Suppressor macrophage (primary cell): Measurements from ENCODE around the gene SNRPA.

Experiments used
- DNase-seq, 4 experiments: peaks; one replicate each; pipeline ENCODE4 v3.0.0-alpha.2; 2020 to 2022
- total RNA-seq, 17 experiments: gene quantifications; one replicate each; lab custom pipeline; 2026; ENCODE audit warnings: mixed read lengths in 6 of 17, inconsistent platforms in 3 of 17; lab: John Stamatoyannopoulos, UW

SNRPA gene
- 20.6 to 56.3 (median 33.5) reads per million in 17 experiments for total RNA-seq

GRCh38 chr19:40750874-40751537 lies at the start of gene SNRPA:
SNRPA (plus strand) TSS chr19:40751203; CDS start chr19:40751409, 206 bp downstream.
- peak; percentile 98 to 99 (median 99) for DNase-seq

DNA sequence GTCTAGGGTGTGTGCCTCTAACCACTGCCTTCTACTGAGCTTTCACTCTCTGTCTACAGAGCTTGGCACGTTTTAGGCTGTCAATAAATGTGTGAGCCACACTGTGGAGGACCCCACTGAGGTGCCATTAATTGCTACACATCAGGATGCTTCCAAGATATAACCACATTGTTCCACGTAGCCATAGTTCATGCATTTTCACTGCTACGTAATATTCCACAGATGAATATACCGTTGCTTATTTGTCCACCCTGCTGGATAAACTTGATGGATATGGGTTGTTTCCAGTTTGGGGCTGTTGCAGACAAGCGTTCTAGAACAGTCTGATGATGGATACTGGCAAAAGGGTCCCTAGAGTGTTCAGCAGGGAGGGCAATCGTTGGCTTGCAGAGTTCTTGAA lies 49.2 kb upstream of the SNRPA start:
- DNase-seq = no peak

DNA sequence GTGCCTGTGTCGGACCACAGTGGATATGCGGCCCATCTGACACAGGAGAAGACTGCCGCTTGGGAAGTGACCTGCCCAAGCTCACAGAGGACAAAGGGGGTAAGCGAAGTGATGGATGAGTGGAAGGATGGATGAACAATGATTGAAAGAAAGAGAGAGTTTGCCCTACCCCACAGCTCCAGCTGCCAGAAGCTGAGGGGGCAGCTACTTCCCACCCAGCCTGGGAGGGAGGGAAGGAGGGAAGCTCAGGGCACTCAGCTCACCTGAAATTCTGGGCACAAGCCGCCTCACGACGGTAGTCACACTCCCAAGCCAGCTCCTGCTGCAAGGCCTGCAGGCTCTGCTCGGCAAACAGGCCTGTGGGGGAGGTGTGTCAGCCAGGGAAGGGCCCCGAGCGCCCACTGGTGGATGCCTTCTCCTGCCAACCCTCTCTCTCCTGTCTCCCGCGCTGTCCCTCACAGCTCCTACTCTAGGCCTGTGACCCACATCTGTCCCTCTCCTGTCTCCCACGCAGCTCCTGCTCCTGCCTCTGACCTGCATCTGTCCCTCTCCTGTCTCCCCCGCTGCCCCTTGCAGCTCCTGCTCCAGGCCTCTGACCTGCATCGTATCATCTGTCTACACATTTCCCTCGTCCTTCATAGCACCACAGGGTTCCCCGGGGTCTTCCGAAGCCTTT lies 48.5 kb upstream of the SNRPA start:
- DNase-seq = peak in 1 of 4 experiments; percentile 25

DNA sequence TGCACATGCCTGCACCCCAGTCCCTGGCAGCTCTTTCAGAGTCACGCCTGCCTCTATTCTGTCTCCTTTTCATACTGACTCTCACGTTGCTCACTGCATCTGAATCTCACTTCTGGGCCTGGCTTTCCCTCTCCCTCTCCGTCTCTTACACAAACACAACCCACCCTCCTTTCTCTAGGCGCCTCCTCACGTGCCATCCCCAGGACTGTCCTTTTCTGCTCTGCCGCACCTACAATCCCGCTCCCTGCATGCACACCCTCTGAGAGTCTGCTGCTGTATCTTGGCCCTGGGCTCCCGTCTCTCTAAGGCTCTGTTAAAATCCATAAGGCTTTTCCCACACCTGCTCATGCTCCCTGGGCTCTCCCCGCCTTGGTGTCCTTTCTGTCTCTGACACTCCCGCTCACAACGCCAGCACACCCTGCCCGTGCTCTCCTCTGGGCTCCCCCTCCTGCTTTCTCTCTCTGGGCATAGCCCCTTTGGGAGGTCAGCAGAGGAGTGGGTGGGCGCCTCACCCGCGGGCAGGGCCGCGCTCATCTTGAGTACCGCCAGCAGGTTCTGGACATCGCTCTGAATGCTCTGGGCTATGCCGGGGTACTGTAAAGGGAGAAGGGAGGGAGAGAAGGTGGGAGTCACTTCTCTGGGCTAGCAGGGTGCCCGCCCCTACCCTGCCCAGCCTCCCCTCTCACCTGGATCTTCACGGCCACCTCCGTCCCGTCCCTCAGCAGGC lies 47.8 kb upstream of the SNRPA start:
- DNase-seq = no peak

DNA sequence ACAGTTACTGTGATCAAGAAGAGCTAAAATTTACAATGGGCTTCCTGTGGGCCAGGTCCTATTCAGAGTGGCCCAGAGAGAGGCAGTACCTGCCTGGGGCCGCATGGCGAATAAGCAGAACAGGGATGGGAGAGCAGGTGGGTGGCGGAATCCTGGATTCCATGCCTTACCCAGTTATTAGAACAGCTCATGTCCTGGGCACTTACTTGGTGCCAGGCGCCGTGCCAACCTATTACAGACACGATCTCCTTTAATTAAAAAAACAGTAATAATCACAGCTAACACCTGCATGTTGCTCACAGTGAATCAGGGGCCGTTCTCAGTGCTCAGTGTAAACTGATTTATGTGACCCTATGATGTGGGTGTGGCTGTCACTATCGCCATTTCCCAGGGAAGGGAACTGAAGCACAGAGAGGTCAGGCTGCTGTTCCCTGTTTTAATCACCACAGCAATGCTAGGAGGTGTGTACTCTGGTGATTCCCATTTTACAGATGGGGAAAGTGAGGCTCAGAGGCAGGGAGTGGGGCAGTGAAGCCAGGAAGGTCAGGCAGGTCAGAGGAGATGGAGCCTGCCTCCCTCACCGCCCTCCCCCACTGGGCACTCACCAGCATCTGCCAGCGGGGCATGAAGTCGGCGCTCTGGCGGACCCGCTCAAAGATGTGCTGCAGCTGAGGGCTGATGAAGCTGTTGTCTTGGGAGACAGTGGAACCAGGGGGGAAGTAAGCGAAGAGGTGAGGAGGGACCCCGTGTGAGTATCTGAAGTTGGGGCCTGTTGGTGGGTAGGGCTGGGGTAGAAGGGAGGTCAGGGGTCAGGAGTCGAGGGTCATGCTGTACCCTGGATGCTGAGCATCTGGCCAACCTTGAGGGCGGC lies 46.3 kb upstream of the SNRPA start:
- no peak for DNase-seq

- DNase-seq = no peak
These were observed 45.7 kb upstream of the SNRPA start for GRCh38 chr19:40705362-40705651.

DNA sequence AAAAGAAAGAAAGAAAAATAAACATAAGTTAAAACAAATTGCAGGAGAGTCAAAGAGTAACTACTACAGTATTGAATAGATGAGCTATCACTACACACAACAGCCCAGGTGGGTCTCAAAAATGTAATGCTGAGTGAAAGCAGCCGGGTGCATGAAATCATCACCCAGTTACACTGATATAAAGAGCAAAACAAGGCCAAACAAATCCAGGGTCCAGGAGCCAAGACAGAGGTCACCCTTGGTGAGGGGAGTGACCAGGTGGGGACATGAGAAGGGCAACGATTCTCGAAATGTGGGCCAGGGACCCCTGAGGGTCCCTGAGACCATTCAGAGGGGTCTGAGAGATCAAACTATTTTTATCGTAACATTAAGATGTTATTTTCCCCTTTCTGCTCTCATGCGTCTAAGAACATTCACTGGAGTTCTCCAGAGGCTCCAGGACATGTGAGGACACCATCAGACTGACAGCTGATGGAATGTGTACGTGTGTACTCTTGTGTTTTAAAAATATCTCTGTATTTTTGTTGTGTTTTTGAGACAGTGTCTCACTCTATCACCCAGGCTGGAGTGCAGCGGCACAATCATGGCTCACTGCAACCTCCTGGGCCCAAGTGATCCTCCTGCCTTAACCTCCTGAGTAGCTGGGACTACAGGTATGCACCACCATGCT lies 44.9 kb upstream of the SNRPA start:
- no peak for DNase-seq

GRCh38 chr19:40707615-40708014 lies 43.4 kb upstream of the SNRPA start:
- no peak for DNase-seq

GRCh38 chr19:40709817-40710216 lies 41.2 kb upstream of the SNRPA start:
- no peak for DNase-seq

- DNase-seq = no peak
These were observed 37.1 kb upstream of the SNRPA start for GRCh38 chr19:40713939-40714338.

DNA sequence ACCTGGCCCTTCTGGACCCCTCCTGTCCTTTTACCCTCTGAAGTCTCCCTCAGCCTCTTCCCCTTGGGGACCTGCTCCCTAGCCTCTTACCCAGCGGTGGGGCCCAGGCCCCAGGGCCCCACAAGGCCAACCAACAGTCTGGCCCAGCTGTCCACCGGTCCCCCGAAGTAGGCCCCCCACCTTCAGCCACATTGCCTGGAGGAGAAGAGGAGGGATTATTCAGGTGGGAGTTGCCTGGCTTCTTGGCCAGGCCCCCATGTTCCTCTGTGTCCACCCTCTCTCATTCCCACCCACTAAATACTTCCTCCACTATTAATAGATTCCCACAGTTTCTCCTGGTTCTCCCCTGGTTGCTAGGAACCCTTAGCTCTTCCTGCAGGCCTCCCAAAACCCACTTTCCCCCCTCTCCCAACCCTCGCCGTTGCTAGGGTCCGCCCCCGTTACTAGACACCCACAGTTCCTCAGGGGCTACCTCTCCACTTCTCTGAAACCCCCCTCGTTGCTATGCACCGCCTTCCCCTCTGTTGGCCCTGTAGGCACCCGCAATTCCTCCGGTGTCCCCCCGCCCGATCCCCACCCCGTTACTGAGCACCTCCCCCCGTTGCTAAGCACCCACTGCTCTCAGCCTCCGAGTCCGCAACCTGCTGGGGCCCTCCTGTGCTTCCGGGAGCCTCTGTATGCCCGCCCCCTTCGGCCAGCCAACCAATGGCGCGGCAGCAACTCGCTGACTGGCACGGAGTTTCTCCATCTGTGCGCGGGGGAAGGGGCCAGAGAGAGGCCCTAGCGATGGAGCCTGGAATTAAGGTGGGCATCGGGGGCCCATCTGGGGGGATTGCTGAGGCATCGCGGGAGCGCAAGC lies 36.3 kb upstream of the SNRPA start:
- DNase-seq = peak; percentile 89 to 94 (median 92)

DNA sequence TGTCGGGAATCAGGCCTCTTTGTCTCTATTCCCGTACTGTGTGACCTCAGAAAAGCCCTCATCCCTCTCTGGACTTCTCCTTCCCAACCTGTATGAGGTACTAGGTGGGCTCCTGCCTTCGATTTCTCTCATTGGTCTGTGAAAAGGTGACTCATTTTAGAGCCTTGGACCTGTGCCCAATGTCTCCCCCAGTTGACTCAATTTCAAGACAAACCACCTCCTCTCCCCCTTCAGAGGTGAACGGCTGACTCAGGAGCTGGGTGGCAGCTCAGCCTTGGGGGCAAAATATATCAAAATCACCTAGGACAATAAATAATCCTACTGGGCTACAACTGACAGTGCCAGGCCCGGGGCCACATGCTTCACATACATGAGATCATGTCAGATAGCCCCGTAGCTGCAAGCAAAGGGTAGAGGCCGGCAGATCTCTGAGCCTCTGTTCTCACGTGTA lies 34.9 kb upstream of the SNRPA start:
- no peak for DNase-seq

DNA sequence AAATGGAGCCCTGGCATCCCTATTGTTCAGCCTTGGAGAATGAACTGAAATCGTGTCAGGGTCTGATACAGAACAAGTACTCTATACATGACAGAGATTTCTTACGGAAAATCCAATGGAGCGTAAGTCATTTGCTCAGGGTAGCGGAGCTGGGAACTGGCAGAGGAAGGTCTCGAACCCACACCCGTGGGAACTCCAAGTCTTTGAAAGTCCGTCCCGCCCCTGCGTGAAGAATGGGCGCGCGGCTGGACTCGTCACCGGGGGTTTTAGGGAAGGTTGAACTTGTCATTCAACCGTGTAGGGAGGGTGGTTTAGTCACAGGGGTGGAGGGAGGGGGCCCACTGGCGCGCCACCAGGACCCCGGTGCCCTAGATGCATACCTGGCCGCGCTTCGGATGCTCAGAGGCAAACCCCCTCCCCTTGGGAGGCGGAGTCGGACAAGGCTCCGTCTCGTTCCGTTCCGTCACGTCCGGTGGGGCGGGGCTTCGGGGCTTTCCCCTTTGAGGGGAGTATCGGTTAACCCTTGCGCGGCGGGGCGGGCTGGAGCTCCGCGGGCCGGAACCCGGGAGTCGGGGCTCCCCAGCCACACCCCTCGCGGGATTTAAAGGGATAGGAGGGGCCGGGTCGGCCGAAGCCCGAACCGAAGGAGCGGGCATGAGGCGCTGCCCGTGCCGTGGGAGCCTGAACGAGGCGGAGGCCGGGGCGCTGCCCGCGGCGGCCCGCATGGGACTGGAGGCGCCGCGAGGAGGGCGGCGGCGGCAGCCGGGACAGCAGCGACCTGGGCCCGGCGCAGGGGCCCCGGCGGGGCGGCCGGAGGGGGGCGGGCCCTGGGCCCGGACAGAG lies 34.3 kb upstream of the SNRPA start, which contains the start of the genes COQ8B and ITPKC:
Gene COQ8B (minus strand): TSS at position 405 of the 843 bp plus-strand sequence. CDS start 2,254 bp downstream, outside the sequence.
Gene ITPKC (plus strand): TSS at position 631 of the 843 bp plus-strand sequence. CDS start 24 bp downstream, at position 655.
- peak; percentile 97 to 100 (median 98) for DNase-seq

- DNase-seq = peak in 1 of 4 experiments; percentile 6
These were observed 33.6 kb upstream of the SNRPA start for GRCh38 chr19:40717325-40717879.

GRCh38 chr19:40717880-40718773 lies 32.9 kb upstream of the SNRPA start:
- peak in 1 of 4 experiments; percentile 15 for DNase-seq

DNA sequence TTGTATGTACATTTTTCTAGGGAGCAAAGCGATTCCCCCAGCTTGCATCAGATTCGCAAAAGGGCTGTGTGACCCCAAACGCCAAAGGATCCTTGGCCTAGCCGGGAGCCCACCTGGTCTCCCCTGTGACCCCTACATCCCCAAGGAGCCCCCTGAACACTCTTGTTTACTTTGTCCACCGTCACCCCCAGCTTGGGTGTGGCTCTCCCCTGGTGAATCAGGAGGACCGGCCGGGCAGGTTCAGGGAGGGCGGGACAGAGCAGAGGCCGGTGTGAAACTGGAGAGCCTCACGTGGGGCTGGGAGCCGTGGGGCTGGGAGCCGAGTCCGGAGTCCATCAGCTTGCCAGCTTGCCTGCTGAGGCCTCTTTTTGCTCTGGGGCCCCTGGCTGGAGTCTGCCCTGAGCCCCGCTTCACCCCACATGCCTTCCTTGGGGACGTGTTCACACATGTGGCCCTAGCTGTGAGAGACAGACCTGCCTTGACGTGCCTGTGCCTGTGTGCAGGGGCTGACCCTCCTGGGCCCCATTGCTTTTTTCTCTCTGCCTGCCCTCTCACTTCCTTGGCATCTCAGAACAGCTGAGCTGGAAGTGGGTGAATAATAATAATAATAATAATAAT lies 32.1 kb upstream of the SNRPA start:
- DNase-seq = peak in 2 of 4 experiments; percentile 14 to 39

DNA sequence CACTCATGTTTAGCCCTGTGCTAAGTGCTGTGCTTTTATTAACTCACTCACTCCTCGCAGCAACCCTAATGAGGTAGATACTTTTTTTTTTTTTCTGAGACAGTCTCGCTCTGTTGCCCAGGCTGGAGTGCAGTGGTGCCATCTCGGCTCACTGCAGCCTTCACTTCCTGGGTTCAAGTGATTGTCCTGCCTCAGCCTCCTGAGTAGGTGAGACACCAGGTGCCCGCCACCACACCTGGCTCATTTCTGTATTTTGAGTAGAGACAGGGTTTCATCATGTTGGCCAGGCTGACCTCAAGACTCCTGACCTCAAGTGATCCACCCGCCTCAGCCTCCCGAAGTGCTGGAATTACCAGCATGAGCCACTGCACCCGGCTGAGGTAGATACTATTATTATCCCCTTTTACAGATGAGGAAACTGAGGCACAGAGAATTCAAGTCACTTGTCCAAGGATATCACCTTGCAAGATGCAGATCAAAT lies 31.5 kb upstream of the SNRPA start:
- DNase-seq = no peak

DNA sequence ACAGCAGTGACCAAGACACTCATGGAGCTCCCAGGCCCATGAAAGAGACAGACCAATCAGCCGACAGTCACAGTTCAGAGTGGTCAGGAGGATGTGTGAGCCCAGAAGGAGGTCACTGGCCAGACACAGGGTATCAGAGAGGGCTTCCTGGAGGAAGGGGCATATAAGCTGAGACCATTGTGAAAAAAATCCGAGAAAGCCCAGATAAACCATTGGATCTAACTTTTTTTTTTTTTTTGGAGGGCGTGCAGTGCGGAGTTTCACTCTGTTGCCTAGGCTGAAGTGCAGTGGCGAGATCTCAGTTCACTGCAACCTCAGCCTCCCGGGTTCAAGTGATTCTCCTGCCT lies 29.9 kb upstream of the SNRPA start:
- peak in 1 of 4 experiments; percentile 17 for DNase-seq
